ENCODE data around the gene PPP1R13L.

PPP1R13L gene

DNA sequence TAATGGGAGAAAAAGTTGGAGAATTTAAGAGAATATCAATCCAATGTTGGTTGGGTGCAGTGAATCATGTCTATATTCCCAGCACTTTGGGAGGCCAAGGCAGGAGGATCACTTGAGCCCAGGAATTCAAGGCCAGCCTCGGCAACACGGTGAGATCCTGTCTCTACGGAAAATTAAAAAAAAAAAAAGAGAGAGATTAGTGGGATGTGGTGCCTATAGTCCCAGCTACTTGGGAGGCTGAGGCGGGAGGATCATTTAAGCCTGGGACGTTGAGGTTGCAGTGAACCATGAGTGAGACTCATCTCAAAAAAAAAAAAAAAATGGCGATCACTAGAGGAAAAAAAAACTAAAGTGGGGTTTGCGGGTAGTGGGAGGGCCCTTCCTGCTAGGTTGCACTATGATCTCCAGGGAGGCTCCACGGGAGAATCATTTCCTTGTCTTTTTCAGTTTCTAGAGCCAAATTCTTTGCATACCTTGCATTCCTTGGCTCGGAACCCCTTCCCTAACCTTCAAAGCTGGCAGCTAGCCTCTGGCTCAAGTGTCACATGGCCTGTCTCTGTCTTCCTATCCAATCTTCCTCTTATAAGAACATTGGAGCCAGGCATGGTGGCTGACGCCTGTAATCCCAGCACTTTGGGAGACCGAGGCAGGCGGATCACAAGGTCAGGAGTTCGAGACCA, 28.7 kb downstream of the PPP1R13L start:
- H3K4me3 ChIP-seq (ENCODE audit: low read length) = no peak overlapping the region
- no peaks in the 10 kb centered on the region for H3K9me2 ChIP-seq (replicated peaks; ENCODE audit: control insufficient read depth, low read length)
- H3K4me2 ChIP-seq (ENCODE audit: low read length) = no peak overlapping the region
- no peaks in the 10 kb centered on the region for H3K27me3 ChIP-seq (ENCODE audit: control insufficient read depth, low read length)
- no peaks in the 10 kb centered on the region for H3F3A ChIP-seq (ENCODE audit: control insufficient read depth, insufficient read depth)
- no peaks in the 10 kb centered on the region for H3K79me2 ChIP-seq (ENCODE audit: control insufficient read depth, low read length)
- no peak overlapping the region for H3K27ac ChIP-seq (ENCODE audit: low read depth, low read length)
- no peak for TF ChIP-seq EZH2phosphoT487 (IDR thresholded peaks at IDR 0.05; ENCODE audit: borderline replicate concordance, low read length)
- TF ChIP-seq, protein P1, sequence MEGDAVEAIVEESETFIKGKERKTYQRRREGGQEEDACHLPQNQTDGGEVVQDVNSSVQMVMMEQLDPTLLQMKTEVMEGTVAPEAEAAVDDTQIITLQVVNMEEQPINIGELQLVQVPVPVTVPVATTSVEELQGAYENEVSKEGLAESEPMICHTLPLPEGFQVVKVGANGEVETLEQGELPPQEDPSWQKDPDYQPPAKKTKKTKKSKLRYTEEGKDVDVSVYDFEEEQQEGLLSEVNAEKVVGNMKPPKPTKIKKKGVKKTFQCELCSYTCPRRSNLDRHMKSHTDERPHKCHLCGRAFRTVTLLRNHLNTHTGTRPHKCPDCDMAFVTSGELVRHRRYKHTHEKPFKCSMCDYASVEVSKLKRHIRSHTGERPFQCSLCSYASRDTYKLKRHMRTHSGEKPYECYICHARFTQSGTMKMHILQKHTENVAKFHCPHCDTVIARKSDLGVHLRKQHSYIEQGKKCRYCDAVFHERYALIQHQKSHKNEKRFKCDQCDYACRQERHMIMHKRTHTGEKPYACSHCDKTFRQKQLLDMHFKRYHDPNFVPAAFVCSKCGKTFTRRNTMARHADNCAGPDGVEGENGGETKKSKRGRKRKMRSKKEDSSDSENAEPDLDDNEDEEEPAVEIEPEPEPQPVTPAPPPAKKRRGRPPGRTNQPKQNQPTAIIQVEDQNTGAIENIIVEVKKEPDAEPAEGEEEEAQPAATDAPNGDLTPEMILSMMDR (IDR thresholded peaks at IDR 0.05; ENCODE audit: low read depth, low read length, poor library complexity, severe bottlenecking) = no peak
- H3K4me1 ChIP-seq (ENCODE audit: control insufficient read depth, low read length) = peaks cover 3% of the 10 kb centered on the region; the same call in 1 of the 2 replicates
- no peaks in the 10 kb centered on the region for H4K20me1 ChIP-seq (ENCODE audit: control insufficient read depth, insufficient read depth, low read depth, low read length)
- no peaks in the 10 kb centered on the region for H3K9me3 ChIP-seq (ENCODE audit: control insufficient read depth, insufficient read depth, low read length)
- no peaks in the 10 kb centered on the region for H3K36me3 ChIP-seq (ENCODE audit: control insufficient read depth, low read length)

DNA sequence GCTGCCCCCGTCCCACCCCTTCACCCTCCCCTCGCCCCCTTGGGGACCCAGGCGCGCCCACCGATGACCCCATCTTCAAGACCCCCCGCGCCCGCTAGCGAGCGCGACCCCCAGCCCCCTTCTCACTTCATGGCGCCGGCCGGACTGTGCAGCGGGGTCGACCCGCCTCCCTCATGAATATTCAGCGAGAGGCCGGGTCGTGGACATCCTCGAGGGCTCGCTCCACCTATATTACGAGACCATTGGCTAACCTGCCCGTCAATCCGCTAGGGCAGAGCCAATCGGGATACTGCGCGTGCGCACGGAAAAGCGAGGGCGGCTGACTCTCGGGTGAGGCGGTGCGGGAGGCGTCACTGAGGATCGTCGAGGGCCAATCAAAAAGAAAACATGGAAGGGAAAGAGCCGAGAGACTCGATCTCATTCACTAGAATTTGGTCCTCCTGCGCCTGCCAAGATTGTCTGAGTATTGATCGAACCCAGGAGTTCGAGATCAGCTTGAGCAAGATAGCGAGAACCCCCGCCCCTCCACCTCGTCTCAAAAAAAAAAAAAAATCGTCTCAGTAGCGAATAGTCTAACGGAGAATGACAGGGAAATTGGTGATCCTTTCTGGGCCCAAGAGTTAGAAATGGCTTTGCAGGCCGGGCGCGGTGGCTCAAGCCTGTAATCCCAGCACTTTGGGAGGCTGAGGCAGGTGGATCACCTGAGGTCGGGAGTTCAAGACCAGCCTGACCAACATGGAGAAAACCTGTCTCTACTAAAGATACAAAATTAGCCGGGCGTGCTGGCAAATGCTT, 34.3 kb downstream of the PPP1R13L start, which contains the start of gene ERCC2:
ERCC2 (minus strand) TSS at position 164 of the 795 bp plus-strand sequence; CDS start at position 131, 33 bp downstream.
- peak within 1 kb of the TSS; percentile 89 for H3K4me3 ChIP-seq (ENCODE audit: low read length)
- no peaks in the 10 kb centered on the region for H3K27me3 ChIP-seq (ENCODE audit: control insufficient read depth, low read length)
- H3K9me3 ChIP-seq (ENCODE audit: control insufficient read depth, insufficient read depth, low read length) = no peaks in the 10 kb centered on the region
- peaks cover 14% of the 10 kb centered on the region for H3K79me2 ChIP-seq (ENCODE audit: control insufficient read depth, low read length)
- peak within 1 kb of the TSS; percentile 62 for H3K27ac ChIP-seq (ENCODE audit: low read depth, low read length)
- H3K4me2 ChIP-seq (ENCODE audit: low read length) = peak within 1 kb of the TSS; percentile 99
- H3K9me2 ChIP-seq (replicated peaks; ENCODE audit: control insufficient read depth, low read length) = no peaks in the 10 kb centered on the region
- no peaks in the 10 kb centered on the region for H4K20me1 ChIP-seq (ENCODE audit: control insufficient read depth, insufficient read depth, low read depth, low read length)
- no peak for TF ChIP-seq EZH2phosphoT487 (IDR thresholded peaks at IDR 0.05; ENCODE audit: borderline replicate concordance, low read length)
- TF ChIP-seq, protein P1 (IDR thresholded peaks at IDR 0.05; ENCODE audit: low read depth, low read length, poor library complexity, severe bottlenecking) = no peak
- peaks cover 16% of the 10 kb centered on the region for H3K4me1 ChIP-seq (ENCODE audit: control insufficient read depth, low read length)
- no peaks in the 10 kb centered on the region for H3F3A ChIP-seq (ENCODE audit: control insufficient read depth, insufficient read depth)
- H3K36me3 ChIP-seq (ENCODE audit: control insufficient read depth, low read length) = peaks cover 8% of the 10 kb centered on the region

DNA sequence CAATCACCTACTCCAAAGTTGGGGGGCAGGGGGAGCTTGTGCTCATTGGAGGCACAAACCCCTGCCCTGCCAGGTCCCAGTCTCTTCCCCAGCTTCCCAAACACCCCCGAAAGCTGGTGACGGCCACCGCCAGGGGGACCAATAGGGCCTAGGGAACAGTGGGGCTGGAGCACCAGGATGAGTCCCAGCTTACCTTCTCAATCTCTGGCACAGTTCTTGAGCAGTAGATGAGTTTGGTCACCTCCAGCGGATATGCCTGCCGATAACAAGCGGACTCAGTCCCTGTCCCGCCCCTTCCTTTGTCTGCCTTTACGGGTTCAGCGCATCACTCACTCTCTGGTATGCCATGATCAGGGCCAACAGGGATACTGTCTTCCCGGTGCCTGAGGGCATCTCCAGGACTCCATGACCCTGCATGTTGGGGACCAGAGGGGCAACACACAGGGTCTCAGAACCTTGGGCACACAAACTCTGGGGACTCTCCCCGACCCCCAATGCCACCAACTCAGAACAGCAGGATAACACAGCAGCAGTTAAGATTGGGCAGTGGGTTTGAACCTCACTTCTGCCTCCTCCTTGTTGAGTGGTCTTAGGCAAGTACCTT, 36.0 kb downstream of the PPP1R13L start:
- Histone ChIP-seq H3K79me2 (ENCODE audit: control insufficient read depth, low read length) (peaks cover 14% of the 10 kb centered on the region), H4K20me1 (ENCODE audit: control insufficient read depth, insufficient read depth, low read depth, low read length) (no peaks in the 10 kb centered on the region), H3K27me3 (ENCODE audit: control insufficient read depth, low read length) (no peaks in the 10 kb centered on the region), H3K4me1 (ENCODE audit: control insufficient read depth, low read length) (peaks cover 16% of the 10 kb centered on the region), H3K27ac (ENCODE audit: low read depth, low read length) (no peak overlapping the region), H3K4me2 (ENCODE audit: low read length) (peak overlapping the region; percentile 99), H3K9me3 (ENCODE audit: control insufficient read depth, insufficient read depth, low read length) (no peaks in the 10 kb centered on the region), H3K4me3 (ENCODE audit: low read length) (no peak overlapping the region), H3K9me2 (replicated peaks; ENCODE audit: control insufficient read depth, low read length) (no peaks in the 10 kb centered on the region), H3F3A (ENCODE audit: control insufficient read depth, insufficient read depth) (no peaks in the 10 kb centered on the region), H3K36me3 (ENCODE audit: control insufficient read depth, low read length) (peaks cover 8% of the 10 kb centered on the region)
- no peak for TF ChIP-seq EZH2phosphoT487 (IDR thresholded peaks at IDR 0.05; ENCODE audit: borderline replicate concordance, low read length)
- TF ChIP-seq, protein P1 (IDR thresholded peaks at IDR 0.05; ENCODE audit: low read depth, low read length, poor library complexity, severe bottlenecking) = no peak
